Common myeloid progenitor, CD34-positive (primary cell): Measurements from ENCODE around the gene PRKAG2.

ENCODE experiments used
- CTCF ChIA-PET: fragments of 350-600 bp; sonication (Branson Sonifier 250); formaldehyde crosslinking; loops from one replicate; lab custom pipeline; 2021; ENCODE audit warnings: antibody characterized with exemption; lab: Charles Lee
- POLR2A ChIA-PET: fragments of 350-600 bp; sonication (Branson Sonifier 250); formaldehyde crosslinking; loops from one replicate; lab custom pipeline; 2021; ENCODE audit warnings: antibody characterized with exemption; lab: Charles Lee
- DNase-seq, 3 donors: peaks; one replicate each; pipeline versions ENCODE4 v3.0.0 to v3.0.0-alpha.2; 2013
- H3K27ac ChIP-seq, 2 experiments: 1 replicate in 1 of 2; 2 replicates in 1 of 2; pipeline ENCODE4 v1.7.0; 2013; ENCODE audit warnings: inconsistent platforms in 2 of 2, low read length in 2 of 2, mild to moderate bottlenecking in 2 of 2, low read depth in 1 of 2, moderate library complexity in 1 of 2; ENCODE audit not compliant: severe bottlenecking in 2 of 2, insufficient read depth in 1 of 2, poor library complexity in 1 of 2
- H3K27me3 ChIP-seq, 5 experiments: replicated peaks in 2 of 5; 1 replicate in 3 of 5; 2 replicates in 2 of 5; pipeline versions ENCODE4 v1.6.1 to v1.7.0; 2013; ENCODE audit warnings: low read length in 4 of 5, mild to moderate bottlenecking in 2 of 5, moderate library complexity in 2 of 5, inconsistent platforms in 1 of 5; ENCODE audit not compliant: insufficient read depth in 5 of 5, control insufficient read depth in 4 of 5
- H3K36me3 ChIP-seq, 4 experiments: 1 replicate in 2 of 4; 2 replicates in 2 of 4; pipeline versions ENCODE4 v1.6.1 to v1.7.0; 2013; ENCODE audit warnings: low read length in 3 of 4, control low read depth in 1 of 4, mild to moderate bottlenecking in 1 of 4; ENCODE audit not compliant: control insufficient read depth in 4 of 4, insufficient read depth in 4 of 4
- H3K4me1 ChIP-seq, 4 experiments: 1 replicate in 3 of 4; 2 replicates in 1 of 4; pipeline versions ENCODE4 v1.6.1 to v1.7.1; 2013; ENCODE audit warnings: low read length in 3 of 4, mild to moderate bottlenecking in 3 of 4, control low read depth in 1 of 4, inconsistent platforms in 1 of 4, moderate library complexity in 1 of 4; ENCODE audit not compliant: control insufficient read depth in 4 of 4, insufficient read depth in 4 of 4; ENCODE audit errors: control extremely low read depth in 1 of 4
- H3K4me3 ChIP-seq, 7 experiments: 1 replicate in 4 of 7; 2 replicates in 3 of 7; pipeline versions ENCODE4 v1.5.1 to v1.7.0; 2013; ENCODE audit warnings: mild to moderate bottlenecking in 7 of 7, low read length in 6 of 7, moderate library complexity in 6 of 7, inconsistent platforms in 2 of 7, low read depth in 2 of 7, control low read depth in 1 of 7; ENCODE audit not compliant: insufficient read depth in 4 of 7, control insufficient read depth in 1 of 7; ENCODE audit errors: extremely low read depth in 1 of 7
- H3K9me3 ChIP-seq, 5 experiments: 1 replicate in 4 of 5; 2 replicates in 1 of 5; pipeline versions ENCODE4 v1.6.1 to v1.7.1; 2013; ENCODE audit warnings: low read length in 4 of 5, mild to moderate bottlenecking in 2 of 5, inconsistent platforms in 1 of 5, low read depth in 1 of 5, moderate library complexity in 1 of 5; ENCODE audit not compliant: control insufficient read depth in 4 of 5, insufficient read depth in 2 of 5; ENCODE audit errors: control extremely low read depth in 1 of 5
- WGBS: methylation state at CpG from one replicate; pipeline ENCODE4 v1.1.5; 2013; ENCODE audit not compliant: insufficient coverage; 5-methylcytosine and 5-hydroxymethylcytosine counted together

Gene PRKAG2

GRCh38 chr7:151706277-151707104 lies 170.4 kb downstream of the PRKAG2 start:
- Histone ChIP-seq H3K27ac (no peak overlapping the region), H3K9me3 (peaks cover 0 to 4% (median 0%) of the 10 kb centered on the region in 5 experiments), H3K36me3 (peaks cover 0 to 2% (median 0%) of the 10 kb centered on the region in 4 experiments), H3K27me3 (no peaks in the 10 kb centered on the region), H3K4me3 (no peak overlapping the region), H3K4me1 (peaks cover 0 to 5% (median 0%) of the 10 kb centered on the region in 4 experiments)
- ChIA-PET POLR2A (interaction anchor here (1.0 to 1.2 kb wide), 2 partner anchors 23 to 75 kb away, joined by 3 read pairs; no protein-coding TSS in a partner anchor), CTCF (interaction anchor here (0.7 to 3.9 kb wide), 26 partner anchors 10 to 145 kb away, joined by 3 to 18 read pairs (median 6); no protein-coding TSS in a partner anchor)
- no peak for DNase-seq
- 89% methylated on average over 15 of the region's 15 CpGs for WGBS

GRCh38 chr7:151705636-151706276 lies 171.2 kb downstream of the PRKAG2 start:
- peaks cover 0 to 2% (median 0%) of the 10 kb centered on the region in 4 experiments for H3K36me3 ChIP-seq
- no peak overlapping the region for H3K27ac ChIP-seq
- H3K4me3 ChIP-seq, result no peak overlapping the region
- WGBS, result 10% methylated on average over 6 of the region's 7 CpGs
- ChIA-PET POLR2A (interaction anchor here (1.0 to 1.2 kb wide), 2 partner anchors 23 to 74 kb away, joined by 3 read pairs; no protein-coding TSS in a partner anchor), CTCF (interaction anchor here (0.7 to 3.9 kb wide), 27 partner anchors 9 to 144 kb away, joined by 3 to 18 read pairs (median 5); no protein-coding TSS in a partner anchor)
- H3K9me3 ChIP-seq, result peaks cover 0 to 4% (median 0%) of the 10 kb centered on the region in 5 experiments
- H3K4me1 ChIP-seq, result peaks cover 0 to 6% (median under 1%) of the 10 kb centered on the region in 4 experiments
- H3K27me3 ChIP-seq, result no peaks in the 10 kb centered on the region
- DNase-seq, result peak; percentile 72 to 84 (median 81)

- WGBS, result 88% methylated on average over 16 of the region's 17 CpGs
- Histone ChIP-seq H3K27ac (no peak overlapping the region), H3K4me3 (no peak overlapping the region), H3K4me1 (peaks cover 0 to 13% (median 5%) of the 10 kb centered on the region in 4 experiments), H3K9me3 (peaks cover 0 to 4% (median 0%) of the 10 kb centered on the region in 5 experiments), H3K36me3 (peaks cover 0 to 2% (median 0%) of the 10 kb centered on the region in 4 experiments), H3K27me3 (no peaks in the 10 kb centered on the region)
- CTCF ChIA-PET, result interaction anchor here (0.7 to 3.9 kb wide), 19 partner anchors 9 to 131 kb away, joined by 3 to 18 read pairs (median 5); no protein-coding TSS in a partner anchor
- POLR2A ChIA-PET, result interaction anchor here (1.2 kb wide), 1 partner anchor 73 kb away, joined by 3 read pairs; no protein-coding TSS in a partner anchor
- DNase-seq, result no peak
Observed at GRCh38 chr7:151704960-151705635, 171.8 kb downstream of the PRKAG2 start.

- Histone ChIP-seq H3K36me3 (no peaks in the 10 kb centered on the region), H3K27ac (no peak overlapping the region), H3K4me1 (peaks cover 0 to 19% (median 11%) of the 10 kb centered on the region in 4 experiments), H3K9me3 (no peaks in the 10 kb centered on the region), H3K4me3 (no peak overlapping the region), H3K27me3 (no peaks in the 10 kb centered on the region)
- ChIA-PET POLR2A (interaction anchor here (0.7 kb wide), 1 partner anchor 27 kb away, joined by 4 read pairs; no protein-coding TSS in a partner anchor), CTCF (interaction anchor here (0.9 to 3.9 kb wide), 12 partner anchors 9 to 130 kb away, joined by 3 to 18 read pairs (median 10); no protein-coding TSS in a partner anchor)
- DNase-seq, result no peak
- 98% methylated on average over 11 of the region's 15 CpGs for WGBS
Observed at GRCh38 chr7:151704299-151704959, 172.5 kb downstream of the PRKAG2 start.

GRCh38 chr7:151702961-151703360 lies 174.0 kb downstream of the PRKAG2 start:
- DNase-seq, result no peak
- POLR2A ChIA-PET, result interaction anchor here (1.2 kb wide), 1 partner anchor 70 kb away, joined by 3 read pairs; no protein-coding TSS in a partner anchor
- Histone ChIP-seq H3K27ac (no peak overlapping the region), H3K36me3 (no peaks in the 10 kb centered on the region), H3K9me3 (no peaks in the 10 kb centered on the region), H3K4me1 (peaks cover 0 to 26% (median 12%) of the 10 kb centered on the region in 4 experiments), H3K4me3 (no peak overlapping the region), H3K27me3 (no peaks in the 10 kb centered on the region)
- 94% methylated on average over 9 of the region's 9 CpGs for WGBS
- CTCF ChIA-PET, result interaction anchor here (0.8 to 1.8 kb wide), 8 partner anchors 43 to 79 kb away, joined by 3 to 7 read pairs (median 4); no protein-coding TSS in a partner anchor

GRCh38 chr7:151700586-151701165 lies 176.2 kb downstream of the PRKAG2 start:
- H3K27me3 ChIP-seq, result no peaks in the 10 kb centered on the region
- DNase-seq, result no peak
- ChIA-PET CTCF (interaction anchor here (1.2 to 1.6 kb wide), 3 partner anchors 62 to 75 kb away, joined by 3 to 5 read pairs (median 3); no protein-coding TSS in a partner anchor), POLR2A (no interaction called here)
- WGBS, result 83% methylated on average over 10 of the region's 13 CpGs
- no peaks in the 10 kb centered on the region for H3K9me3 ChIP-seq
- peaks cover 0 to 25% (median 12%) of the 10 kb centered on the region in 4 experiments for H3K4me1 ChIP-seq
- H3K4me3 ChIP-seq, result peak overlapping the region in 1 of 7 experiments; percentile 40
- H3K27ac ChIP-seq, result no peak overlapping the region
- H3K36me3 ChIP-seq, result no peaks in the 10 kb centered on the region
